GM19099 (cell line): ENCODE data around the gene NPR2.

Experiments used
- POLR2A ChIP-seq: IDR thresholded peaks from 3 replicates; pipeline ENCODE4 v1.6.1; 2011; ENCODE audit warnings: low read depth; ENCODE audit not compliant: insufficient read length; ENCODE audit errors: extremely low read depth

Gene NPR2

DNA sequence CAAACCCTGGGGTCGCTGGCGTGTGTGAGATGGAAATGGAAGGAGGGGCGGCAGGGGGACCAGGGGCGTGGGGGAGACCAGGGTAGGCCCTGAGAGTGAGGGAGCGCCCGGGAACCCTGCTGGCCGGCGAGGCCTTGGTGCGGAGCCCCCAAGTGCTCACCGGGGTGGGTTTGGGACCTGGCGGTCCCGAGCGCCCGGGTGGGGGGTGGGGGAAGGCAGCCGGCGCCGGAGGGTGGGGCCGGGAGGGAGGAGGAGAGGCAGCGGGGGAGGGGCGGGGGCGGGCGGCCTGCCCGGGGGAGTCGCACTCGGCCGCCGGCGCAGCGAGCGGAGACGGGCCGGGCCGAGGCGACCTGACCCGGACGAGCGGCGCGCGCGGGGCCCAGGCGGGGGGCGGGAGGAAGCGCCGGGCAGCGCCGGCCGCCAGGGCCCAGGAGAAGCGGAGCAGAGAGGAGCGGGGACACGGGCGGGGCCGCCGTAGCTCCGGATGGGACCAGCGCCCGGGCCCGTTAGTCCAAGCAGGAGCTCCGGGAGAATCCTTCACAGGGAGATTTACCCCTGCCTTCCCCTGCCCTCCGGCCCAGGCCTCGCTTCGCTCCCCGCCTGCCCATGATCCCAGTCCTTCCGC lies at the start of gene NPR2:
TSS of gene NPR2 (plus strand) at position 295 of the 625 bp plus-strand sequence. CDS start 818 bp downstream, outside the sequence.
- TF ChIP-seq POLR2A, result no peak

DNA sequence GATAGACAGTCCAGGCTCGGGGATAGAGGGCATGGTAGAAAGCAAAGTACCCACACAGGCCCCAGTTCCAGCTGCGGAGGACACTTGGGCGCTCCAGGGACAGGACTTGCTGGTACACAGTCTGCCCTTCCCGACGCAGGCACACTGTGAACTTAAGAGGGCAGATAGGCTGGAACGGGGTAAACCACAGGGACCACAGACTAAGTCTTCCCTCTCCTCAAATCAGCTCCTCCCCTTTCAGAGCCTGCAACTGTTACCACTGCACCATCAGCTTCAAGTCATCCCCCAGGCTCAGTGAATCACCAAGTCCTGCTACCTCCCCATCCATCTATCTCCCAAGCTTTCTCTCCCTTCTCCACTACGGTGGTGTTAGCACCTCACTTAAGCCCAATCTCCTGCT lies 49.7 kb upstream of the NPR2 start:
- TF ChIP-seq POLR2A, result no peak

DNA sequence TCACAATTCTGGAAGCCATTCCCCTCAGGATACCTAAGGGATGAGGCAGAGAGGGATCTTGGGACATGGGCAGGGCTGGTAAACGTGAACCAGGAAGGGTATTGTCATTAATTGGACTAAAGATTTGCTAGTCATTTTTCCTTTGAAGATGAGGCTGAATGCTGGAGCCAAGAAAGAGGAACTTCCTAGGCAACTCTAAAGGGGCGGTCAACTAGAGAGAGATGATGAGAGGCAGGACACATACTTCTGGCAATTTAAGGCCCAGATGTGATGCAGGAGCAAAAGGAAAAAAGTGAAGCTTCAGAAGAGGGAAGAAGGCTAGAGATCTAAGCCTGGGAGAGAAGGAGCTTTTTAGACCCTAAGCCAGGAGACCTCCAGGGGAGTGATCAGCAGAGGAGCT lies 47.9 kb upstream of the NPR2 start:
- no peak for TF ChIP-seq POLR2A

DNA sequence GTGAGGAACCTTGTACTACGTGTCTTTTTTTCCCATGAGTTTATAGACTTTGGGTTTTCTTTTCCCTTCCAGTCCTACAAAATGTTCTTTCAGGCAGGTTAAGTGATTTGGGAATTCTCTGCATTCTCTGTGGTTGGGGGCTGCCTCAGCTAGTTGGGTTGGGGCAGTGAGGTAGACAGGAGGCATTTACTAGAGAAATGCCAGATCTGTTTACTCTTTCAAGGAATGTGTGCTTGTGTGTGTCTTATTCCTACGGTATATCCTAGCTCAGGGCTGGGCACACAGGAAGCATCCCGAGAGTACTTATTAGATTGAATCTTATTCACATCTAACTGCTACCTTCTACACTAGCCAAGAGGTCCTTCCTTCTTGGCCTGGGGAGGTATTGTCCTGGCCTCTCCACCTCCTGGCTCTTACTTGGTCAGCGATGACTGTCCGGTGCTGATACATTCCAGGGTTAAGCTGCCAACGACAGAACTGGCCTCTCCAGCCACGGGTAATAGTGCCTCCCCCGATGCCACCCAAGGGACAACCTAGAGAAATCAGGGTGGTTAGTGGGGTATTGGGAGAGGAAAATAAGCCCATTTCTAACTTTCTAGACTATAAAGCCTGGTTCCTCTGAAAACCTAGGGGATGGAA lies 47.4 kb upstream of the NPR2 start:
- no peak for TF ChIP-seq POLR2A

DNA sequence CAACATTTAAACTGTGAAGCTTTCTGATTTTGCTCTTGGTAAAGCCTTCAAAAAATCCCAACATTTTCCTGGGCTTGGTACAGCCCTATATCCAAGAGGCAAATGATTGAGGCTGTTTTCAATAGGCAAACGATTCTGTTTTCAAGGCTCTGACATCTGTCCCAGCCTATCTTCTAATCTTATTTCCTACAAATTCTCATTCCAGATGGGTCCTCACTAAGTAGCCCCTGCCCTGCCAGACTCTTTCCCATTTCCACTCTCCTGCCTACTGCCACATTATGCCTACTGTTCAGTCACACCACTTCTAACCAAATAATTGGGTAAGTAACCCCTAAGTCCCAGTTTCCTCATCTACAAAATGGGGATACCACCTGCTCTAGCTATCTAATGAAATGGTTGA lies 45.8 kb upstream of the NPR2 start:
- no peak for TF ChIP-seq POLR2A

DNA sequence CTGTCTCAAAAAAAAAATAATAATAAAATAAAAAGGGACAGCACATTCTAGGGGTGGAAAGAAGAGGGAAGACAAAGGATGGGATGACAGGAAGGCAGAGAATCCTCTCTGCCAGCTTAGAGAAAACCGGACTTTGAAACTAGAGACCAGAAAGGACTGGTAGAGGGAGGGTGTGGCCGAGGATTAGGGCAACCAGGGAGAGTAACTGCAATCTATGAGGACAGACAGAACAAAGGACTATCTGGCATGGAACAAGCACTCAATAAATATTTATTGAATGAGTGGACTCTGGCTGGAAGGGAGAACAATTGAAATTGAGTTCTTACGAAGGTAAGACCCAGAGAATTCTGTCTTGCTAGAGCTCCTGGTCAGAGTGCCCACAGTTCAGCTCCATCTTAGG lies 44.8 kb upstream of the NPR2 start:
- no peak for TF ChIP-seq POLR2A

DNA sequence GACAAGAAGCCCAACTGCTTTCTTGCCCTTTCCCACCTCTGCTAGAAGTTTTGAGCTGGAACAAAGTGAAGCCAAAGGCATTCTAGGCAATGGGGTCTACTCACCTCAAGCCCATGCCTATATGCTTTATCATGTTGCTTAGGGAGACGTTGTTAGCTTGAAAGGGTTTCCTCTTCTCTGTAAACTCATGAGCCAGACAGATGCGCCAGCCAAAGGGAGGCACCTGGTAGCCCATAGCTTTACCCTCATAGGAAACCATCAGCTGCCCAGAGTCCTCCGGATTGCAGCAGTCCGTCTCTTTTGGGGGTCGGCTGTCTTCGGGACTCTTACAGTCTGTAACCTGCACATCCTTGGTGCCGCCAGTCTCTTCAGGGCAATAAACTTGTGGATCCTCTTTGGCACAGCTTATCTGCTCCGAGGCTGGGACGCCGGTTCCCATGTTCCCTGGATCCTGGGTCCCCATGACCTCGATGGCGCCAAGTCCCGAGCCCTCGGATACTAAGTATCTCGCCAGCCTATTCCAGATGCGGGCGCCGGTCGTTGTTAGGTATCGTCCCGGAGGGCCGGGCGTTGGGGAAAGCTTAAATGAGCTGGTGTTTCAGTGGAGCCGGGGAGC lies 43.0 kb upstream of the NPR2 start:
- no peak for TF ChIP-seq POLR2A

DNA sequence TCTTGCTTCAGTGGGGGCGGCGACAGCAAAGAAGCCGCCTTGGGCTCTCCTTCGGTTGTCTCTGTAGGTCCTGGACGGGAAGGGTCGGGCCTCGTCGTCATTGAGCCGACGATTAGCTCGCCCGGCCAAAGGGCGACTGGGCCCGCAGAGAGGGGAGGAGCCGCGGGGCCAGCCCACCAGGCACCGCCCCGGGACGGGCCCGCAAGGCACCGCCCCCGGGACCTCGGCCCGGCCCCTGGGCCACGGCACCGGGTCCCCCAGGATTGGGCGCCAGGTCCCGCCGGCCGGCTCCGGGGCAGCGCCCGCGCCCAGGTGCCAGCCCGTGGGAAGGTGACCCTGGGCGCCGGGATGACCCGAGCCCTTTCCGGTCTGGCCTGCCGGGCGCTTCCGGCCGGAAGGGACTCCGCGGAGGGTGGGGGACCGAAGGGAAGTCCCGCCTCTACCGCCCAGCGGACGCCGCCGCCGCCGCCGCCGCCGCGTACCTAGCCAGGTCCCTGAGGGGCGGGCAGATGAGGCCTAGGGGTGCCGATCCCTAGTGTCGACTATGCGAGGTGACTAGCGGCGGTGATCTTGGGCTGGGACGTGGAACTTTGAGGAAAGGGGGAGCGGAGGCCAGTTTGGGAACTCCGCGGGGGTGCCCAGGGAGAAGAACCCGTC lies 42.4 kb upstream of the NPR2 start, which contains the start of the genes GBA2 and RGP1:
TSS of gene GBA2 (minus strand) at position 371 of the 657 bp plus-strand sequence. CDS start 524 bp downstream, outside the sequence.
TSS of gene RGP1 (plus strand) at position 430 of the 657 bp plus-strand sequence. CDS start 469 bp downstream, outside the sequence.
- peak; percentile 89 for TF ChIP-seq POLR2A

DNA sequence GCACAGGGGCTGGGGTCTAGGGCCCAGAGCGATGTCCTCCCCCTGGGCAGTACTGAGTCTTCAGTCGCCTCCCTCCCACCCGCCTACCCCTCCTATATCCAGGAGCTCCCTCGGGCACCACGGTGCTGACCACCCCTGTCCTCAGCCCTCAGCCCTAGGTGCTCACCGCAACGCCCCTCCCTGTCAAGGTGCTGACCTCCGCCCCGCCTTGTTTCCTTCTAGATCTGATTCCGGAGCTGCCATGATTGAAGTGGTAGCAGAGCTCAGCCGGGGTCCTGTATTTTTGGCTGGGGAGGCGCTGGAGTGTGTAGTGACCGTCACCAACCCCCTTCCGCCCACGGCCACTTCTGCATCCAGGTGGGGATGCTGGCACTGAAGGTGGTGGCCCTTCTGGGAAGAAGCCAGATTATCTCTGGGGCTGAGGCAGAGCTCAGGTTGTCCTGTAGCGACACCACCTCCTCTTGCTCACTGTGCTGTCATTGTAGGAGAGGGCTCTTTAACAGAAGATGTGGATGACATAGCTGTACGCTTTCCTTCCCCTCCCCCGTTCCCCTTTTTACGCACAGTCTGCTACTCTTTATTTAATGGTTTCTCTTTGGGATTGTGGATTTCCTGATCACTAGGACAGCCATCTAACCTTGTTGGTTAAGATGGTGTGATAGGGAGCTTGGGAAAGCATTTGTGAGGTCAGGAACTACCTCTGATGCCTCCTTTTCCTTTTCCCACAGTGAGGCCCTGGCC lies 41.7 kb upstream of the NPR2 start:
- no peak for TF ChIP-seq POLR2A

DNA sequence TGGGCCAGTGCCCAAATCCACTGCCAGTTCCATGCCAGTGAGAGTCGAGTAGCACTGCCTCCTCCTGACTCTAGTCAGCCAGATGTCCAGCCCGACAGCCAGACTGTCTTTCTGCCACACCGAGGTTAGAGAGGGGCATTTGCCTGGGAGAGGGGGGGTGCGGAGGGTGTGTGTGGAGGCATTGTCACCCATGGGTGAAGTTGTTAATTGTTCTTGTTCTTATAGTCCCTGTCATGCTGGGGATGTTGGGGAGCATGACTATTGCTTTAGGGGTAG lies 41.2 kb upstream of the NPR2 start:
- TF ChIP-seq POLR2A, result no peak

DNA sequence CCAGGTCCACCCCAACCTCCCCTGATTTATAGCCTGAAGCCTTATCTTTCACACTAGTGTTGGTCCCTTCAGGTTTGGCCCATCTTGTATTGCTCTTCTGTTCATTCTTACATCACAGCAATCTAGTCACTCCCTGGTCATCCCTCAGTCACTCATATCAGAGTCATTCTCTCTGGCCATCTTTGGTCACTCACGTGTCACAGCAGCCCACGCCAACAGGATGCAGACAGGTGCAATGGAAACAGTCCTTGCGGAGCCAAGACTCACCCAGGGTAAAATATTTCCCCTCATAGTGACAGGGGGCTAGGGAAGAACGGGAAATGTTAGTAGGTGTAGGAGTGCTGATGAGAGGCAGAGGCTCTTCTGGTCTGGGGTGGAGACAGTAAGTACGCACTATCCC lies 37.9 kb upstream of the NPR2 start:
- TF ChIP-seq POLR2A, result no peak

DNA sequence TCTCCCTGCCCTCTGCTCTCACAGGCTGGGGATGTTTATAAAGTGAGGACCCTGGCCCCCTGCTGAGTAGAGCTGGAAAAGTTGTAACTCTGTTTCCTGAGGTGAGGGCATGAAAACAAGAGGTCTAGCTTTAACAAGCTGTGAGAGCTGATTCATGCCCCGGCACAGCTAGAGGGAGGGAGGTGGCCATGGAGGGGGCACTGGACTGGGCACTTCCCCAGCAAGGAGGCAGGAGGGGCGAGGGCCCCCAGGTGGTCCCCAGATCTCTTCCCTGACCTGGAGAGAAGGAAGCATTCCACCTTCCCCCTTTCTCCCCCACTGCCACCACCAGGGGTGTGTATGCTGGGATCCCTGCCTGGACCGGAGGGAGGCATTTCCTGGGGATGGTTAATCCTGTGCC lies 37.1 kb upstream of the NPR2 start, which contains the start of gene MSMP:
TSS of gene MSMP (minus strand) at position 13 of the 400 bp plus-strand sequence. CDS start 147 bp downstream, outside the sequence.
- no peak for TF ChIP-seq POLR2A

DNA sequence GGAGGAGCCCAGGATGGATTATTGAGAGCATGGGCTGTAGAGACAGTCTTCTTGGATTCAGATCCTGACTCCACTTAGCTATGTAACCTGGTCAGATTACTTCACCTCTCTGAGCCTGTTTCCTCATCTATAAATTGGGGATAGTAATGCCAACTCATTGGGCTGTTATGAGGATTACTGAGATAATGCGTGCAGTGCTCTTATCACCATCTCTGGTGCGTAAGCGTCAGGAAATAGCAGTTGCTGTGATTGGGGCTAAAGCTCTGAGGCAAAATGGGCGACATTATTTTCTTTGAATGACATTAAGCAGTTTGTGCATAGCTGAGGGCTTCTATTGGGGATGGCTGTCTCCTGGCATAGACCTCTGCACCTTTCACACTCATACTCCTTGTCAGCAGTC lies 36.3 kb upstream of the NPR2 start:
- no peak for TF ChIP-seq POLR2A

DNA sequence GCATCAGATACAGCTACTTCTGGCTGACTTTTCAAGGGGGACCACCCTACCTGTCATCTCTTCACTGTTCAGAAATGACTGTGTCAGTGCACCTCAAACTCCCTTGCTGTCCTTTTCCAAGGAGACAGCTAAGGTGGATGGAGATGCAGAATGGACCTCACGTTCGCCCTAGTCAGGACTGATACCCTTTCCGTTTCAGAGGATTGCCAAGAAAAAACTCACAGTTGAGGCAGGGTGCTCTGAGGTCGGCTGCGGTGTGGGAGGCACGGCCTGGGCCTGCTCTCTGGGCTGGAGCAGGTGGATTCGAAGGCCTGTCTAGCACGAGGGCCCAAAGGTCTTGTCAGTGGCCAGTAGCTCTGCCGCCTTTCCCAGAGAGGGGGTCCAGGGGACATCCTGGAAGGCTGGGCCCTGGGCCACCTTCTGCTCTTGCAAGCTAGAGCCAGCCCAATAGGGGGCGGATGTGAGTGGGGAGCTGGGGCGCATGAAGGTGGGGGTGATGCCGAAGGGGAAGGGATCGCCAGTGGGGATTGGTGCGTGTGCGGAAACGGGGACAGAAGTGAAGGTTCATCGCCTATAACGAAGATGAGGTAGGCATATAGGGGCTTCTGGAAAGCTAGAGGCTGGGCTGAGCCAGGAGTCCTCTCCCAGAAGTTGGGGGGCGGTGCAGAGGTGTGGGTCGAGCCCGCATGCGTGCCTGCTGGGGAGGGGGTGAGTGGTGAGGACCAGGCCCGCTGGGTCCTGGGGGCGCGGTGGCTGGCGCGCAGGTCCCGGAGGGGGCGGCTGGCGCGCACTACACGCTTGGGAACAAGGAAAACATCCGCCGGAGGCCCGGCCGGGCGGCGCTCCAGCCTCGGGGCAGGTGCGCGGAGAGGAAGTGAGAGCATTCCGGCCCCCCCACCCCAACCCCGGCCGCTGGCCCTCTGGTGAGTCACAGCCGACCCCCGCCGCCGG lies 34.8 kb upstream of the NPR2 start:
- TF ChIP-seq POLR2A, result no peak

DNA sequence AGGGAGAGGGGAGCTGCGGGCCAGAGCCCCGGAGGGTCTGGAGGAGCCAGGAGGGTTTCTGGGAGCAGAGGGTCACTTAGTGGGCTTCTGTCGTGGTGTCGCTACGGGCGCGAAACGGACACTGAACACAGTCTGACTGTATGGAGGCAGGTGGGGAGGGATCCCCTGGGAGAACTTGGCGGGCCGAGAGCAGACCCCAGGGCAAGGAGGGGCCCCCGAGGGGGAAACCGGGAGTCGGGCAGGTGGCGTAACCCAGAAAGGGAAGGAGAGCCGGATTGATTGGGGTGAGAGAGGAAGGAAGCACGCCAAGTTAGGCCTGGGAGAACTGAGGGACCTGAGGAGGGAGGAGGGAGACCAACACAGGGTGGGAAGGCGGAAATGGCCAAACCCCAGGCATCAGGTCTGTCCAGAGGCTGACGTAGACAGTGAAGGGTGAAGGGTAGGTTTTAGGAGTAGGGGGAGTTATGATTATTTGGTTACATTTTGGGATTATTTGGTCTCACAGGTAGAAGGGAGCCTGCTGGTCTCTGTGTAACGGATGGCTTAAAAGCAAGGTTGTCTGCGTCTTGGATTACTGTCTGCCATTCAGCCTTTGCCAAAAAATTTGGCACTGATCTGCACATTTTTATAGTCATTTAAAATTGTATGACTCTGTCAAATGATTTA lies 34.0 kb upstream of the NPR2 start:
- TF ChIP-seq POLR2A, result peak; percentile 34
